T-helper 9 cell (primary cell): Measurements from ENCODE around the gene SRSF9.
"Not testable (repeated sequence)": the region's sequence is repeated elsewhere in the genome, so short reads cannot be mapped to it uniquely, and the experiment has no call there.

Experiments used
- DNase-seq: peaks from one replicate; pipeline ENCODE4 v3.0.0-alpha.2; 2020

Gene SRSF9

DNA sequence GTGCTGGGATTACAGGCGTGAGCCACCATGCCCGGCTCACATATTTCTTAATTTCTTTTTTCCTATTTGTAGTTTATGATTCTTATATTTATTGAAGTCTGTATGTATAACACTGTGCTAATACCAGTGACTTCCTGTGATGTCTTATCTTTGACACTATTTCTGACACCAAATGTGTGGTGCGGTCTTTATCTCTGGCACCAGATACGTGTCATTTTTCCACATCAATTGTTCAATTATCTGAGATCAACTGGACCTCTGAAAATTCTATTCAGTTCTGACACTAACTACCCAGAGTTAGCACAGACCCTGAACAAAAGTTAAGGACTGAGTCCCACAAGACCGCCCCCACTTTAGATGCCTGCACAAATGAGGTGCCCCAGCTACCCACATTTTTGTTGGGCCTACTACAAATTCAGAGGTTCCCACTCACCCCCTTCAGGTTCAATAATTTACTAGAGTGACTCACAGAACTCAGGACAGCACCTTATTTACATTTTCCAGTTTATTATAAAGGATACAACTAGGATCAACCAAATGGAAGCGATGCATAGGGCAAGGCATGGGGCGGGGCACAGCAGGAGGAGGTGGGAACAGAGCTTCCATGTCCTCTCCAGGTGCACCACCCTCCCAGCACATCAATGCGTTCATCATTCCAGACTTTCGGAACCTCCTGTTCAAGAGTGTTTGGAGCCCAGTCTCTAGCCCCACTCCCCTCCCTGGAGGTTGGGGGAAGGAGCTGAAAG lies 11.6 kb upstream of the SRSF9 start:
- no peak for DNase-seq

DNA sequence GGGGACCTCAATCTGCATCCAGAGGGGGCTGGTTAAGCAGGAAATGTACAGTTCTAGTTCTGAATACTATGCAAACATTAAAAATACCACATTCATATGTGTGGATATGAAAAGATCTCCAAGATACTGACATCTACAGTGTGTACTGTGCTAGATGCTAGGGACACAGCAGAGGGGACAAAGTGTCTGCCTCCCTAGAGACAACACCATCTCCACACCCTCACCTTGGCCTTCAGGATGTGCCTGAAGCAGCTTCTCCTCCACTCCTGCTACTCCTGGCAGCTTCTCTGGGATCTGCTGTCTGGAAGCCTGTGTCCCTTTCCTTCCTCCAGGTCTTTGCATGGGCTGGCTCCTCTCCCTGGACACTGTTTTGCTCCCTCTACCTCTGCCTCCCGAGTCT lies 10.7 kb upstream of the SRSF9 start:
- DNase-seq: no peak

DNA sequence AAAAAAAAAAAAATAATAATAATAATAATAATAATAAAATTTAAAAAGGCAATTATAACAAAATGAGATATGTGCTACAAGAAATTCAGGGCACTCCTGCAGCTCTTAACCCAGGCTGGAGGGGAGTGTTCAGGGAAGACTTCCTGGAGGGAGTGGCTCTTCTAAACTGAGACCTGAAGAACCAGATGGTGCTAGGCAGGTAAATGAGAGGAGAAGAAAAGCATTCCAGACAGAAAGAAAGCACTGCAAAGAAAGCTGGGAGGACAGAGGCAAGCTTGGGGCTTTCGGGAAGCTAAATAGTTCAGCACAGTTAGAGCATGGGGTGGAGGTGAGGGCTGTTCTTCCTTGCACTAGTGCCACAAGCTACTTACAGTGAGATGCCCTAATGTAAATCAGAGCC lies 9.9 kb upstream of the SRSF9 start:
- no peak for DNase-seq

DNA sequence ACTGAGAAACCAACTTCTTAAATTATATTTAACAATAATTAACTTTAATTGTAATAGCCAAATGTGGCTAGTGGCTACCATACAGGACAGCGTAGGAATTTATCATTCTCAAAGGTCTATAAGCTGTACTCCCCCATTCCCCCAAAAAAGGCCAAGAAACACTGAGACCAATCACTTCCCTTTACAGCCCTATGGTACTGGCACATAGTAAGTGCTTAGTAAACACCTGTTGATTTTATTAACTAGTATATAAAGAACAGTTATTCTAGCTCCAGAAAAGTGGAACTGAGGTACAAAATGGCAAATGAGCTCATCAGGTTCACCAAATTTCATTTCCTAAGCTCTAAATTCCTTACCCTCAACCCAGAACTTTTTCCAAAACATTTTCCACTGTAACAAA lies 6.1 kb upstream of the SRSF9 start:
- no peak for DNase-seq

DNA sequence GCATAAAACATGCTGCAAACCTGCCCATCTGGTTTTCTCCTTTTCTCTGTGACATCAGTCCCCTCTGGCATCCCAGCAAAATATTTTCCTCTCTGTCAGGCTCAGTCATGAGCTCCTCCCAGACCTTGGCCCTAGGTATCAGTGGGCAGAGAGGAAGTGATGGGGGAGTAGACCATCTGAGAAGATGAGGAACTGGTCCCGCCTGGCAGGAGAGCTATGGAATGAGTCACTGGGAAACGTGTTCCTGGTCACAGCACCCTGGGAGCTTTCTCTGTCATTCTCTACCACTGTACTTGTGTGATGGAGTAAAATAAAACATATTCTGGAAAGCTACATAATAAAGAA lies 5.0 kb upstream of the SRSF9 start:
- DNase-seq: no peak

DNA sequence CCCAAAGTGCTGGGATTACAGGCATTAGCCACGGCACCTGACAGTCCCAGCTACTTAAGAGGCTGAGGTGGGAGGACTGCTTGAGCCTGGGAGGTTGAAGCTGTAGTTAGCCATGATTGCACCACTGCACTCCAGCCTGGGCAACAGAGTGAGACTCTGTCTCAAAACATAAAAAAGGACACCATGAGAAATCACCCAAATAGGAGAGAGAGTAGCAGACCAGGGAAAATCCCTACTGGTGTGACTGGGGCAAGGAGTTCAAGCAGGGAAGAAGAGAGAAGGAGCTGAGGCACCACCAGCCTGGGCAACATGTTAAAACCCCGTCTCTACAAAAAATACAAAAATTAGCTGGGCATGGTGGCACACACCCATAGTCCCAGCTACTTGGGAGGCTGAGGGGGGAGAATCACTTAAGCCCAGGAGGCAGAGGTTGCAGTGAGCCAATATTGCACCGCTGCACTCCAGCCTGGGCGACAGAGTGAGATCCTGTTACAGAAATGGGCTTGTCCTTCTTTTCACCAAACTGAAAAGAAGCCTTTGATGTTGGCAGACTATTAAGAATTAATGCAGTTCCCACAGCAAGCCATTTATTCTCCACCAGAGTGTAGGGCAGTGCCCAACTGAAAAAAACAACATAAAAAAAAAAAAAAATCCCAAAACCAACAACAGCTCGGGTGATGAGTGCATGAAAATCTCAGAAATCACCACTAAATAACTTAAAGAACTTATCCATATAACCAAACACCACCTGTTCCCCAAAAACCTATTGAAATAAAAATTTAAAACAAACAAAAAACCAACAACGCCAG lies 4.5 kb upstream of the SRSF9 start:
- DNase-seq: no peak

DNA sequence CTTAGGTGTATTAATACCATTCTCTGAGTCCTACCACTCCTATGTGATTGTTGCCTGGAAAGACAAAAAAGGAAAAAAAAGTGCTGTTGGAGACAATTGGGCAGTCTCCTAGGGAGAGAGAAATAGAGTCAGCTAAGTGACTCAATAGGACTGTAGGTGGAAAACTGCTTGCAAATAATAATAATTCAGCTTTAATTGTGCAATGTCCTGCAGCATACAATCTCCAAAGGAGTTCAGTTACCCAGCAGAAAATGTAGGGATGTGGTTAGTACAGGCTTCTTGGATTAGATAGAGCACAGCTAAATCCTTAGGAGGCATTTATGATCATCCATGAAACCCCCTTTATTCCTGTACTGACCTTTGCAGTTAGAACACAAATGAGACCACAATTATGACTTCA lies 3.0 kb upstream of the SRSF9 start:
- no peak for DNase-seq

DNA sequence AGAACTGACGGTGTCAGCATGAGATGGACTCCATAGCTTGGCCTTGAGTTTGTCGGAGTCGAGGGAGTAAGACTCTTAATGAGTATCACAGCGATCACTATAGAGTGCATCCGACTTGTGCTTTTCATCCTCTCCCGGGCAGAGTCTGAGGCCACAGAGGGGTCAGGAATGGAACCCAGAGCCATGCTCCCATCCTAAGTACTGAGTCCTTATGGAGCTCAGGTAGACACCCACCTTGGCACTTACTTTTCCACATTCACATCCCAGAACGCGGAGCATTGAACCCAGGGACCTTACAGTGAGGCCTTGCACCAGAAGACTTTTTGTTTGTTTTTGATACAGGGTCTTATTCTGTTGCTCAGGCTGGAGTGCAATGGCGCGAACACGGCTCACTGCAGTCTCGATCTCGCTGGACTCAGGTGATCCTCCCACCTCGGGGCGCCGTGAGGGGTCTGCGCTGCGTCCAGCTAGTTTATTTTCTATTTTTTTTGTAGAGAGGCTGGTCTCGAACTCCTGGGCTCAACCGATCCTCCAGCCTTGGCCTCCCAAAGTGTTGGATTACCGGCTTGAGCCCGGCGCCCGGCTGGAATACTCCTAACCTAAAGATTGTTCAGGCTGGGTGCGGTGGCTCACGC lies 719 bp upstream of the SRSF9 start:
- DNase-seq: no peak

DNA sequence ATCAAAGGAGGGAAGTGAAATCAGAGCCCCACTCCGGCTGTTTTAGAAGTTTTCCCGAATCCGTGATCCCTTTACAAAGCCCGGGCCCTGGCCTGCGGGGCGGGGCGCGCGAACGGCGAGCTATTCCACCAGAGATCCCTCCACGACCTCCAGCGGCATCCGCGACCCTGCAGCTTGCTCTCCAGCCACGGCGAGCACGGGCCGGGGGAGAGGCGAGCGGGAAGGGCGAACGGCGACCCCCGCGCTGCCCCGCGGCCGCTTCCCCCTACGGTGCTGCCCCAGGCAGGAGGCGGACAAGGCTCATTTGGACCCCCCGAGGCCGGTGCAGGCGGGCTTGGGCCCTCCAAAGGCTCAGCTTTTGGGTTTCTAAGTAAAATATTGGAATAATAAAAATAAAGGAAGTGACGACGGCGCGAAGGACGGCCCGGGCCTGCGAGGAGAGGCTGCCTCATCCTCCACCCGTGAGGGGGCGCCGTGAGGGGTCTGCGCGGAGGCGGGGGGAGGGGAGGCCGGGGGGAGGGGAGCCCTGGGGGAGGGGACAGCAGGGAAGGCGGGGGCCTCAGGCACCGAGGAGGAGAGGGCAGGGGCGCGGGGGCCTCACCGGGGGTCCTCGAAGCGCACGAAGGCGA lies 613 bp downstream of the SRSF9 start:
- DNase-seq: peak; percentile 46

DNA sequence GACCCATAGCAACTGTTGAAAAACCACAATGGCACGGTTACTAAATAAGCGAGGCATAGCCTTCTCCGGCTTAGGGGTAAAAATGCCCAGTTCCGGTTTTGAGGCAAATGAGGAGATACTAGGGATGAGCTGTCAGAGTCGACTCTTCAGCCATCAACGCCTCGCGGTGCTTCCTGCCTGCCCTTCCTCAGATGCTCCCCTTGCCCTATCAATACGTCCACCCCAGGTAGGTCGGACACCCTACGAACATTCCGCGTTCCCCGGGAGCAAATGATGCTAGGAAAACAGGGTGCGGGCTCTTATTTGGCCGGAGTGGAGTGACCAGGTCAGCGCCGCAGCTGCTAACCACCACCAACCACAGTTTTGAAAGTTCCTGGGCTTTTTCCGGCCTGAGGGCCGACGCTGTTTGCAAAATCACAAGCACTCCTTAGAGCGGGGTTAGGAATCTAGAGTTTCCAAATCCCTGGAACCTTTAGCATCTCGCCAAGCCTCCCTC lies 1.2 kb downstream of the SRSF9 start:
- DNase-seq: no peak

DNA sequence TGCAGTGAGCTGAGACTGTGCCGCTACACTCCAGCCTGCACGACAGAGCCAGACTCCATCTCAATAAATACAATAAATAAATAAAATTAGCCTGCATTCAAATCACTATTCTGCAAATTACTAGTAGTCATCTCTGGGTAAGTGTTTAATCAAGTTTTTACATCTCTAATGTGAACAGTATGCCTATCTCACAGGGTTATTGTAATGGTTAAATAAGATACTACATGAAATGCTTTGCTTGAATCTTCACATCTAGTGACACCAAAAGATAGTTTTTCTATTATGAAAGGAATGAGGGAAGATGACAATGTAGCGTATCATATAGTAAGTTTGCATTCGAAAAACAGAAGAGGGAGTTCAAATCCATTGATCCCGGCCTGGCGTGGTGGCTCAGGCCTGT lies 2.1 kb downstream of the SRSF9 start:
- no peak for DNase-seq

DNA sequence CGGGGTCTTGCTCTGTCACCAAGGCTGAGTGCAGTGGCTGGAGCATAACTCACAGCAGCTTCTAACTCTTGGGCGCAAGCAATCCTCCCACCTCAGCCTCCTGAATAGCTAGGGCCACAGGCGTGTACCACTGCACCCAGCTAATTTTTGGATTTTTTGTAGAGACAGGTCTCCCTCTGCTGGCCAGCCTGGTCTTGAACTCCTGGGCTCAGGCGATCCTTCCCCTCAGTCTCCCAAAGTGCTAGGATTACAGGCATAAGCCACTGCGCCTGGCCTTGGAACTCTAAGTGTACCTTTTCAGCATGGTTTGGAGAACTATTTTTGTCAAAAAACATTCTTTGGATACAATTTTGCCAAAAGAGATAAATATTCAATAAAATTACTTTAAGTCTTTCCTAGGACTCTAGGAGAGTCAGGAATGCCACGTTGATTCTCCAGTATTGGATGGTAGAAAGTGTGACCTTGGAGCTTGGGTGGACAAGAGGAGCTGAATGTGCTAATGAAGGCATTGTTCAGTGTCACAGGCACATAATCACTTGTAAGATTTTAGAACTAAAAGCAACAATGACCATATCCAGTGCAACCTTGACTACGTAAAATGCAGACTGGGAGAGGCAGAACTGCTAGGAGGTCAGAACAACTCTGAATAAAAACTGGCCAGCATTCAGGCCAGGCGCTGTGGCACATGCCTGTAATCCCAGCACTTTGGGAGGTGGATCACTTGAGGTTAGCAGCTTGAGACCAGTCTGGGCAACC lies 2.8 kb downstream of the SRSF9 start:
- DNase-seq: peak; percentile 16

DNA sequence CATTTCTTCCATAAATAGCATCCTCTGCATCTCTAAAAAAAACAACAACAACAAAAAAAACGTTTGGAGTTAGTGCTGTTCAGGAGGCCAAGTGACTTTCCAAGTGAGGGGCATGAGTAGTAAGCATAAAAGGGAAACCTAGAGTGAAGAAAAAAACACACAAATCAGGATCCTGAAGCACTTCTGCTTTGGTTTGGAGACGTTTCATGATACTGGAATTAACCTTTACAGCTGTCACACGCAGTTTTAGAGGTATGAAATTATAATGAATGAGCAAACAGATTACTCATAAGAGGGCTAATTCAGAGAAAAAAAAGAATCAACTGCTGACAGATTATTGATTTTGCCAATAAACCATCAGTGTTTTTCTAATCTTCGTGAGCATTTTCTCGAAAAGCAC lies 3.8 kb downstream of the SRSF9 start:
- DNase-seq: no peak

DNA sequence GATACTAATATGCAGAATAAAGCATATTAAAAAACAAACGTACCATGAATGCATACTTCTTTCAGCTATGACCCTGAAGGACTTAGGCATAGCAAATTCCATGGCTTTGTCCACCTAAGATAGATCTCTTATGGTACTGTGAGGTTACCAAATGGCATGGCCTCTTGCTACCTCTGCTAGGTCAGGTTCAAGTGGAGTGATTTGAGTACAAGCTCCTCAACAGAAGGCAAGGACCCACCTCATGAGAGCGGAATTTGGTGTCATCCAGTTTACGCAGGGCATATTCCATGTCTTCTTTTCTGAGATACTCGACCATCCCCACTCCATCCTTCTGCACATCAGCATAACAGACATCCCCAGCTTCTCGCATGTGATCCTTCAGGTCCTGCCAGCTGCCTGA lies 5.8 kb downstream of the SRSF9 start:
- DNase-seq: no peak

DNA sequence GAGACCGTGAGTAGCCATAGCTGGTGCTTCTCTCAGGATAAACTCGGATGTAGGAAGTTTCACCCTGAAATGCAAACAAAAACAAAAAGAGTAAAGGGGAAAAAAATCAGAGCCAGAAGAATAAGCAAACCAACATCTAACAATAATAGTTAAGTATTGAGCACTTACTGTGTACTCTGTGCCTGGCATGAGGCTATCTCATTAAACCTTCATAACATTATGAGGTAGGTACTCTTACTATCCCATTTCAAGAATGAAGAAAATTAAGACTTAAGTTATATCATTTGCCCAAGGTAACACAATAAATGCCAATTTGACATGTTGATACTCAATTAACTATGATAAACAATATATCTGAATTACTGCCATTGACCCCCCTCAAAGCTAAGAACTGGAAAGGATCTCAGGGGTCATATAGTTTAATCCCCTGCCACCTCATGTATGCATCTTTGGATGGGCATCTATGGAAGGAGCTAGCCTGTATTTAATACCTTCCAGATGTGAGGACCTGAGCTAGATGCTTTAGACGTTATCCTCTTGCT lies 7.4 kb downstream of the SRSF9 start:
- DNase-seq: no peak

DNA sequence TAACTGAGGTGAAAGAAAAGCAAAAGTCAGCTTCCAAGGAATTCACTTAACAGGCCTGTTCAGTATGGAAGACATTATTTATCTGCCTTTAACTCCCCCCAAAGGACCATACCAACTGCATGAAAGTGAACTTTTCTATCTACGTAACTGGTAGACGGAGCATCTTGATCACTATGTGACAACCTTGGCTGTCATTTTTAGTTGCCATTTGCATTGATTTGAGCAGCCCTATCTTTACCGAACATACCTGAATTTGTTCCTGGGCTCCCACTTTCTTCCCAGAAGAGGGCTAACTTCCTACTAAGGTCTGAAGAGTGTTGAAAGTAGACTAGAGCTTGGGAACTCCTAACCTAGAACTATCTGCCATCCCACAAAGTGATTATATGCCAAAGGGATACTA lies 9.4 kb downstream of the SRSF9 start:
- no peak for DNase-seq

DNA sequence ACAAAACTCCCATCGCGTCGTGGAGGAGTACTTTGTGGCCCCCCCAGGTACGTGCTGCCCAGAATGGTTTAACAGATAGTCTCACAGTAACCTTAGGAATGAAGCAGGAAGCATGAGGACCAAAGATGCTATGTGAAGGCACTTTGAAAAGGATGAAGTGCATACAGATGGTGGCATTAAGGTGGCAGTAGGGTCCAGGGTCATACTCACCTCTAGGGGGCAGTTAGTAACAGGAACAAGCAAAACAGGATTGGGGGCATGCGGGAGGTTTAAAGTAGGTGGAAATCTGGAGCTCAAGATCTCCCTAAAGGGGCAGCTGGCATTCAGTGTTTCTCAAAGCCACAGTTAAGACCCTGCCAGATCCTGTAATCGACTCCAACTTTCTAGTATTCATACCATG lies 12.4 kb downstream of the SRSF9 start:
- DNase-seq: no peak

DNA sequence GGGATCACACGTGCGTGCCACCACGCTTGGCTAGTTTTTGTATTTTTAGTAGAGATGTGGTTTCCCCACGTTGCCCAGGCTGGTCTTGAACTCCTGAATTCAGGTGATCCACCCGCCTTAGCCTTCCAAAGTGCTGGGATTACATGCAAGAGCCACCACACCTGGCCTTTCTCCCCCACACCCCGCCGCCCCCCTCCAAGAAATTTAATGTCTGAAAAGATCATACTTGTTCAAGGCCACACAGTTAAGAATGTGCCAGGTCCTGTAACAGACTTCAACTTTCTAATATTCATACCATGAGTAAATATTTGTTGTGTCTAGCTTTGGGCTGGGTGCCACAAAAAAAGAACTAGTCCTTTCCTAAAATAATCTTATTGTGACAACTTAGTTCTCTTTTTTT lies 14.2 kb downstream of the SRSF9 start:
- no peak for DNase-seq

DNA sequence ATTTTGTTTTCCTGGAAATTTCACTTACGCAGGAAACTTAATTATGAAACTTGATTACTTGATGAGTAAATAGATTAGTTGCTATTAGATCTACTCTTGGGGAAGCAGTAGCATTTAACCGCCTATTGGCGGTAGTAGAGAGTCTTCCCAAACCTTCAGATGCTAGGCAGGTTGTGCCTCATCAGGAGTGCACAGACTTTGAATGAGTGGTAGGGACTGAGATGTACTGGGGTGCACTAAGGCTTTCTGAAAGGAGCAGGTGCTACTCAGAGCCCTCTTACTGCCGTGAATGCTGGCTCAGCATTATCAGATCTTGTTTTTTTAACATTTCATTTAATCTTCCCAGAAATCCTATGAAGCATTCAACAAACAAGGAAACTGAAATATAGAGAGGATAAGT lies 15.6 kb downstream of the SRSF9 start:
- no peak for DNase-seq

DNA sequence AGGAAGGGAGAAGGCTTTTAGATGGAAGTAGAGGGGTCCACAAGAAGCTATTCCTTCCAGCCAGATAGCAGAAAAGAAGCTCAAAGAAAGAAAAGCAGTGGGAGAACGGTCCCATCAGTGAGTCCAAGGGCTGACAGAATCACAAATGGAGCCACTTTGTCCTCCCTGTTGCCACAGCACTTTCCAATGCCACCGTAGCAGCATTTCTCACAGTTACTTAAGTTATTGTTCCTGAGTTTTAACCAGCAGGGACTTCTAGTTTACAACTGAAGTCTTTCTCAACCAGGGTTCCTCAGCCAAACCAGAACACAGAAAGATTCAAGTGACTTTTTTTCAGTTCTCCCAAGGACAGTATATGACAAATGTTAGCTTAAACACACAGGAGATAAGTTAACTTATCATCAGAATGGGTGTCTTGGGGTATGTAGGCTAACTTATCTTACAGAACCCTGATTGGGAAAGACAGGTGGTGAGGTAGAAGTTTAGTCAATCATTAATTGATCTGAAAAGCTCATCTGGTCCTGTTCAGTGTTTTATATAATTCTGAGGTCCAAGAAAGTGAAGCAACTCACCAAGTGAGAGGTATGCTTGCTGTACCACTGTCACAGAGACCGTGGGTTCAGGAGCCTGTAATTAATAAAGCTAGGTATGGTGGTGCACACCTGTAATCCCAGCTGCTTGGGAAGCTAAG lies 16.3 kb downstream of the SRSF9 start:
- DNase-seq: no peak

DNA sequence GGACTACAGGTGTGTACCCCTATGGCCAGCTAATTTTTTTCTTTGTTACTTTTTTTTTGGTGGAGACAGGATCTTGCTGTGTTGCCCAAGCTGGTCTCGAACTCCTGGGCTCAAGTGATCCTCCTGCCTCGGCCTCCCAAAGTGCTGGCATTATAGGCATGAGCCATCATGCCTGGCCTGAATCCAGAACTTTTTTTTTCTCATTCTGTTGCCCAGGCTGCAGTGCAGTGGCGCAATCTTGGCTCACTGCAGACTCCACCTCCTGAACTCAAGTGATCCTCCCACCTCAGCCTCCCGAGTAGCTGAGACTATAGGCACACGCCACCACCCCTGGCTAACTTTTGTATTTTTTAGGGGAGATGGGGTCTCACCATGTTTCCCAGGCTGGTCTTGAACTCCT lies 17.0 kb downstream of the SRSF9 start:
- not testable (repeated sequence) for DNase-seq

DNA sequence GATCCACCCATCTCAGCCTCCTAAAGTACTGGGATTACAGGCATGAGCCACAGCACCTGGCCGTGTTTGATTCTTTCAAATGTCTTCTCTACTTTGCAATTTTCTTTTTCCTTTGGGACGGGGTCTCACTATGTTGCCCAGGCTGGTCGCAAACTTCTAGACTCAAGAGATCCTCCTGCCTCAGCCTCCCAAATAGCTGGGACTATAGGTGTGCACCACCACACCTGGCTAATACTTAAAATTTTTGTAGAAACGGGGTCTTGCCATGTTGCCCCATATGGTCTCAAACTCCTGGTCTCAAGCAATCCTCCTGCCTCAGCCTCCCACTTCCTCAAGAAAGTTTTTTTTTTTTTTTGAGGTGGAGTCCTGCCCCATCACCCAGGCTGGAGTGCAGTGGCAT lies 21.6 kb downstream of the SRSF9 start:
- no peak for DNase-seq
